GM12864 (cell line): ENCODE data around the gene TSPEAR.

Experiments
- DNase-seq: peaks from one replicate; pipeline ENCODE4 v3.0.0-alpha.2; 2011; ENCODE audit warnings: low read depth
- H3K4me3 ChIP-seq: 2 replicates; pipeline ENCODE4 v1.5.1; 2011; ENCODE audit warnings: mild to moderate bottlenecking, low read depth, low read length, control low read depth
- CTCF ChIP-seq: IDR thresholded peaks from 2 replicates; pipeline ENCODE4 v1.5.1; 2011; ENCODE audit warnings: low read depth, mild to moderate bottlenecking, moderate library complexity, low read length, control low read depth, inconsistent platforms; ENCODE audit errors: missing control alignments

Gene TSPEAR

DNA sequence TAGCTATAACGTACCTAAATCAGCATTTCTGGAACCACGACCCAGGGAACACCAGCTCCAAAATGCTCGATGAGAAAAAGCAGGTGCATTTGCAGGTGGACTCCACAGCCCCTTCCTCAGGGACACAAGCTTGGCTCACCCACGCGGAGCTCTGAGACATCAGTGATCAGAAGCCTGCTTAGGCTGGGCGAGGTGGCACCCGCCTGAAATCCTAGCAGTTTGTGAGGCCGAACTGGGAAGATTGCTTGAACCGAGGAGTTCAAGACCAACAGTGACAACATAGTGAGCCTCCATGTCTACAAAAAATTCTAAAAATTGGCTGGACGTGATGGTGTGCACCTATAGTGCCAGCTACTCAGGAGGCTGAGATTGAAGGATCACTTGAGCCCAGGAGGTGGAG, 2.5 kb upstream of the TSPEAR start:
- H3K4me3 ChIP-seq: no peak overlapping the region
- no peak for TF ChIP-seq CTCF
- DNase-seq: no peak

- TF ChIP-seq CTCF: no peak
- H3K4me3 ChIP-seq: no peak overlapping the region
- DNase-seq: no peak
Measured at GRCh38 chr21:44713130-44713529, 1.8 kb upstream of the TSPEAR start.

GRCh38 chr21:44712203-44713028, 1.0 kb upstream of the TSPEAR start:
- H3K4me3 ChIP-seq: no peak overlapping the region
- TF ChIP-seq CTCF: no peak
- DNase-seq: no peak

DNA sequence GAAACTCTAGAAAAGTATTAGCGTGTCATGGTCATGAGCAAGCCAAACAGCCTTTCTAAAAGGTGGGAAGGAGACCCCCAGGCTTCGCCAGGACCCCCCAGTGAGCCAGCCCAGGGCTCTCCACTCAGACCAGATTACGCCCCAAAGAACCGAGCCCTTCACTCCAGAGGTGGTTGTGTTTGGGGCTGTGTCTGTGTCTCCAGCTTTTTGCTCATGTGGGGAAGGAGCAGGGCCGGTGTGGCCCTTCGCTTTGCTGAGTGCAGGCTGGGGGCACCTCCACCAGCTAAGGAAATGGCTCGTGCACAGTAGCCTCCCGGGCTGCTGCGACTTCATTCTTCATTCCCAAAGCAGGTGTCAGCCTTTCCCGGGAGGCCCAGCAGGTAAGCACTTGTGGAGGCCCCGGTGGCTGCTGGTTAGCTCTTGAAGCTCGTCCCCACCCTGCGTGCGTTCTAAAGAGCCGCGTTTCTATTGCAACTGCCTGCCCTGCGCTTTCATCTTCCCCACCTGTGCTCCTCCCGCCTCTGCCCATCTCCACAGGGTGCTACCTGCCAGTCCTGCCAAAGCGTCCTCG, 531 bp downstream of the TSPEAR start:
- TF ChIP-seq CTCF: no peak
- no peak overlapping the region for H3K4me3 ChIP-seq
- DNase-seq: no peak

GRCh38 chr21:44710294-44710665, 1.1 kb downstream of the TSPEAR start:
- no peak for DNase-seq
- no peak overlapping the region for H3K4me3 ChIP-seq

DNA sequence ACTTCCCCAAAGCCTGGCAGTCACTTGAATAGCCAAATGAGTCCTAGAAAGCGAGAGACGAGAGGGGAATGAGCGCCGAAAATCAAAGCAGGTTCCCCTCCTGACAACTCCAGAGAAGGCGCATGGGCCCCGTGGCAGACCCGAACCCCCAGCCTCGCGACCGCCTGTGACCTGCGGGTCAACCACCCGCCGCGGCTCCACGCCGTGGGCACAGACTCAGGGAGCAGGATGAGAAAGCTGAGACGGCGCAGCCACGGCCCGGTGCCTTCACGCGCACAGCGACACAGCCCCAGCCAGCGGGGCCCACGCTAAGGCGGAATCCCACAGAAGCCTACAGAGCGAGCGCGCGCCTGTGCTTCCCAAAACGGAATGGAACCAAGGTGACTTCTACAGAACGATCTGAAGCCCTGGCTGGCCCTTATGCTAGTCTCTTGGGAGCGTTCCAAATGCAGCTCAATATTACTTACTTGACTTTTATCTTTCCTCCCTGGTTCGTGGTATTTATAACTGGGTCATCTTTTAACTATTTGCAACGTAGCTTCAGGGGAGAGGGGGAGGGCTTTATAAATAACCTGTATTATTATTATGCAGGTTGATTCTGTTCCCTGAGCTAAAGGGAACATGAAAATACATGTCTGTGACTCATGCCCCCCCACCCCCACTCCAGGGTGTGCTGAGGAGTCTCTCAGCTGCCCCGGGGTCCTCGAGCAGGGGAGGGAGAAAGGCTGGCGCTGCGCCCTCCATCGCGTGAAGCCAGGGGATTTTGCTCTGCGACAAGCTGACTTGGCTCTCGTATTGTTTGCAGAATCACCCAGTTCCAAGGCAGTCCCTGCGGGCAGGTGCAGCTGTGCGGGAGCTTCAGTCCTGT, 1.7 kb downstream of the TSPEAR start:
- no peak overlapping the region for H3K4me3 ChIP-seq
- no peak for TF ChIP-seq CTCF

More at GRCh38 chr21:44710294-44710665, 1.1 kb downstream of the TSPEAR start:
- no peak for TF ChIP-seq CTCF

More for the DNA sequence above, 1.7 kb downstream of the TSPEAR start:
- DNase-seq: no peak
